GM12872 (cell line): Measurements from ENCODE around the gene CDKAL1.

Experiments used
- CTCF ChIP-seq: IDR thresholded peaks from 3 replicates; pipeline ENCODE4 v1.5.1; 2011; ENCODE audit warnings: low read depth, mild to moderate bottlenecking, low read length, moderate library complexity; ENCODE audit not compliant: insufficient read depth

CDKAL1 gene

GRCh38 chr6:21064756-21065340, 530.6 kb downstream of the CDKAL1 start:
- TF ChIP-seq CTCF: no peak

GRCh38 chr6:21067521-21067920, 533.3 kb downstream of the CDKAL1 start:
- no peak for TF ChIP-seq CTCF

DNA sequence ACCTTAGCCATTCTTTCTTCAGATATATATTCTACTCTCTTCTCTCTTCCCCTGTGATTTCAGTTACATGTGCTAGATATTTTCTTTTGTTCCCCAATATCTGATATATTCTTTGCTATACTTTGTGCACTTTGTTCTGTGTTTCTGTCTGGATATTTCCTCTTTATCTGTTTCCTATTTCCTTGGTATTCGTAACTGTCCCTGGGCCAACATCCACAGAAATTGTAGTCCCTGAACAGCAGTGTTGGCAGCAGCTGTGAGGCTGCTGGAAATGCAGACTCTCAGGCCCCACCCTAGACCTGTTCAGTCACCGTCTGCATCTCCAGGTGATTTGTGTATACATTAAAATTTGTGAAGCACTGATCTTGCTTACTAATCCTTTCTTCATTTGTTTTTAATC, 536.4 kb downstream of the CDKAL1 start:
- TF ChIP-seq CTCF: no peak

DNA sequence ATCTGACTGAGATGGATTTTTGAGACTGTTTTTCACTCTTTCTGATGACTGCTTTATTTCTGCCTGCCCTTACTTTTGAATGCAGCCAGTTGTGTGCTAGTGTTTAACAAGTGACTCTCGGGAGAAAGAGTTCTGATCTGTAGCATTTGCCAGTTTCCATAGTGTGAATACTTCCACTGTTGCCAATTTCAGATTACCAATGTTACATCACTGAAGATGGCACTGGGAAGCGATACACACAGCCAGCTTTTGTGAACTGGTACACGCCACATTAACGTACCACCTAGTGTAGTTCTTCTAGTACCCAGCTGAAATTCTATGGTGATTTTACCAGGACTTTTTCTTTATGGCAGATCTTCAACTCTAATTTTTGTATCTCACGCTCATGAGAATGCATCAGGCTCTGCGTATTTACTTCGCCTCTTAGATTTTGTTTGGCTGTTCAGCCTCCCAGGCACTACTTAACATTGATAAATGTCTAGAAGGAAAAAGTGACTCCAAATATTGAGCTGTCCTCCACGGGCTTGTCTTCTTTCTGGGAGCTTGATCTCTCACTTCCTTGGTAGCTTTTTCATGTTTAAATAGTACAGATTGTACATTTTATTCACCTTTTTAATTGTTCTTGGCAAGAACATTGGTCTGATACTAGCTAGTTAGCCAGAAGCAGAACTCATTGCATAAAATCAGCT, 537.7 kb downstream of the CDKAL1 start:
- no peak for TF ChIP-seq CTCF

GRCh38 chr6:21073318-21073839, 539.1 kb downstream of the CDKAL1 start:
- no peak for TF ChIP-seq CTCF

GRCh38 chr6:21074484-21074883, 540.2 kb downstream of the CDKAL1 start:
- TF ChIP-seq CTCF: no peak

- no peak for TF ChIP-seq CTCF
Observed at GRCh38 chr6:21075986-21076385, 541.7 kb downstream of the CDKAL1 start.
